DND-41 (cell line): ENCODE measurements around the gene PCLO.

Experiments used
- ATAC-seq: fragments of 200-7000 bp; cut with Tn5 transposase; 3 replicates; pipeline ENCODE4 v1.9.1; 2021; ENCODE audit warnings: low read depth; ENCODE audit not compliant: insufficient read depth
- DNase-seq: peaks from one replicate; pipeline ENCODE4 v3.0.0-alpha.2; 2020
- H2AFZ ChIP-seq: 2 replicates; pipeline ENCODE4 v1.6.0; 2012; ENCODE audit warnings: low read depth, low read length
- H3K27ac ChIP-seq: 2 replicates; pipeline ENCODE4 v1.5.1; 2012; ENCODE audit warnings: low read length, inconsistent platforms
- H3K27me3 ChIP-seq: fragments of 200-600 bp; sonication (generic); 2 replicates; pipeline ENCODE4 v1.6.0; 2012; ENCODE audit warnings: low read length, mild to moderate bottlenecking, inconsistent platforms; ENCODE audit not compliant: insufficient read depth, poor library complexity
- H3K36me3 ChIP-seq: 2 replicates; pipeline ENCODE4 v1.5.1; 2012; ENCODE audit warnings: low read length, inconsistent platforms; ENCODE audit not compliant: insufficient read depth
- H3K4me1 ChIP-seq: 2 replicates; pipeline ENCODE4 v1.5.1; 2012; ENCODE audit warnings: mild to moderate bottlenecking, low read length; ENCODE audit not compliant: insufficient read depth
- H3K4me2 ChIP-seq: 2 replicates; pipeline ENCODE4 v1.6.0; 2012; ENCODE audit warnings: mild to moderate bottlenecking, moderate library complexity, low read length, inconsistent platforms; ENCODE audit not compliant: insufficient read depth
- H3K4me3 ChIP-seq, 2 experiments: fragments of 200-600 bp in 1 of 2; shearing (Covaris generic) in 1 of 2; 2 replicates each; pipeline ENCODE4 v1.5.1; 2012 to 2016; ENCODE audit warnings: inconsistent platforms in 2 of 2, low read length in 2 of 2, mild to moderate bottlenecking in 2 of 2, low read depth in 1 of 2, moderate library complexity in 1 of 2
- H3K79me2 ChIP-seq: 2 replicates; pipeline ENCODE4 v1.6.0; 2012; ENCODE audit warnings: low read length, inconsistent platforms; ENCODE audit not compliant: insufficient read depth
- H3K9ac ChIP-seq: 2 replicates; pipeline ENCODE4 v1.6.0; 2012; ENCODE audit warnings: low read depth, mild to moderate bottlenecking, inconsistent platforms, low read length, moderate library complexity
- H3K9me3 ChIP-seq: 2 replicates; pipeline ENCODE4 v1.5.1; 2012; ENCODE audit warnings: low read length, moderate library complexity, mild to moderate bottlenecking, inconsistent platforms; ENCODE audit not compliant: insufficient read depth, severe bottlenecking
- H4K20me1 ChIP-seq: 2 replicates; pipeline ENCODE4 v1.6.0; 2012; ENCODE audit warnings: low read length; ENCODE audit not compliant: insufficient read depth
- CTCF ChIP-seq: IDR thresholded peaks from 2 replicates; pipeline ENCODE4 v1.5.1; 2012; ENCODE audit warnings: borderline replicate concordance, low read length, moderate library complexity, mild to moderate bottlenecking; ENCODE audit not compliant: poor library complexity, severe bottlenecking; ENCODE audit errors: extremely low read depth
- EZH2 ChIP-seq: IDR thresholded peaks from 3 replicates; pipeline ENCODE4 v1.6.1; 2012; ENCODE audit warnings: borderline replicate concordance, low read depth, mild to moderate bottlenecking, moderate library complexity, low read length, inconsistent platforms; ENCODE audit not compliant: severe bottlenecking

The PCLO gene

DNA sequence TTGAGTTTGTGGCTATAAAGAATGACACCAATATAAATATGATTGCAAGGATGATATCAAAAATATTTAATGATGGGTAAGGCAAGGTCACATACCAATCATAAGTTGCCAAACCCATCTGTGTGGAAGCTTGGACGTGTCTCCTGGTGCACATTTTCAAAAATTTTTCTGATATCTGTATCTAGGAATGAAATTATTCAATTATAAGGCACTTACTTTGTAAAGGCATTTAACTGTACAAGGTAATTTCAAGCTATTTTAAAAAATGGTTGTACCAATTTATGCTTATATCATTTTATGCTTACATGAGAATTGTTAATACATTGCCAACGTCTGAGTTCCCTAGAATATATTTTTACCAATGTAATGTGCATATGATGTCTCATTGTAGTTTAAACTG is 412.7 kb downstream of the PCLO start:
- Histone ChIP-seq H3K9me3 (no peaks in the 10 kb centered on the region), H3K9ac (no peak overlapping the region), H3K27ac (no peak overlapping the region), H4K20me1 (no peaks in the 10 kb centered on the region), H3K4me1 (no peaks in the 10 kb centered on the region), H3K4me2 (no peak overlapping the region), H2AFZ (no peak overlapping the region), H3K79me2 (no peaks in the 10 kb centered on the region), H3K36me3 (no peaks in the 10 kb centered on the region), H3K27me3 (no peaks in the 10 kb centered on the region), H3K4me3 (no peak overlapping the region)
- TF ChIP-seq EZH2: no peak
- TF ChIP-seq CTCF: no peak
- DNase-seq: no peak
- no peak for ATAC-seq

- ATAC-seq (no peak), DNase-seq (no peak)
- Histone ChIP-seq H3K27me3 (no peaks in the 10 kb centered on the region), H3K9me3 (no peaks in the 10 kb centered on the region), H3K27ac (no peak overlapping the region), H3K36me3 (no peaks in the 10 kb centered on the region), H2AFZ (no peak overlapping the region), H3K4me1 (no peaks in the 10 kb centered on the region), H3K4me3 (no peak overlapping the region), H3K79me2 (no peaks in the 10 kb centered on the region), H4K20me1 (no peaks in the 10 kb centered on the region), H3K4me2 (no peak overlapping the region), H3K9ac (no peak overlapping the region)
- TF ChIP-seq CTCF: no peak
Measured at GRCh38 chr7:82745820-82746219, 416.9 kb downstream of the PCLO start.

GRCh38 chr7:82745117-82745516 is 417.6 kb downstream of the PCLO start:
- Histone ChIP-seq H3K9me3 (no peaks in the 10 kb centered on the region), H3K4me1 (no peaks in the 10 kb centered on the region), H3K4me2 (no peak overlapping the region), H3K27me3 (no peaks in the 10 kb centered on the region), H3K4me3 (no peak overlapping the region), H2AFZ (no peak overlapping the region), H3K36me3 (no peaks in the 10 kb centered on the region), H4K20me1 (no peaks in the 10 kb centered on the region), H3K27ac (no peak overlapping the region), H3K9ac (no peak overlapping the region), H3K79me2 (no peaks in the 10 kb centered on the region)
- no peak for TF ChIP-seq EZH2
- TF ChIP-seq CTCF: no peak
- ATAC-seq (no peak), DNase-seq (no peak)

DNA sequence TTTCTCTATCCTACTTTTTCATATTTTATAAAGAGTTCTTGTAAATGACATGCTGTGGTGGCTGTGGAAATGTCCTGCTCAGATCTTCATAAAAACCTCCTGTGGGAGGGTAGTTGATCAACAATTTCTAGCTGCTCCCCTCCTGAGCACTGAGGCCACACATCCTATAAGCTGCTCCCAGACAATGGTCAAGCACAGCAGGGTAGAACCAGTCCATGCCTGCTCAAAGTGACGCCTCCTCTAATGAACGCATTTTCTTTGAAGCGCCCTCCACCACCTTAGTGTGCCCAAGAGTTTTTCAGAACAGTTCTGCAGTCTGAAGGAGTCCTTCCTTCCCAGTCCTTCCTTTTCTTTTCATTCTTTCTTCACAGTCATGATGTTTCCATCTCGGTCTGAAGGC is 420.5 kb downstream of the PCLO start:
- Histone ChIP-seq H3K9ac (no peak overlapping the region), H3K4me3 (no peak overlapping the region), H3K4me1 (no peaks in the 10 kb centered on the region), H4K20me1 (no peaks in the 10 kb centered on the region), H3K79me2 (no peaks in the 10 kb centered on the region), H3K9me3 (no peaks in the 10 kb centered on the region), H3K27me3 (no peaks in the 10 kb centered on the region), H2AFZ (no peak overlapping the region), H3K36me3 (no peaks in the 10 kb centered on the region), H3K4me2 (no peak overlapping the region), H3K27ac (no peak overlapping the region)
- no peak for ATAC-seq
- no peak for DNase-seq
- TF ChIP-seq CTCF (no peak), EZH2 (no peak)
